Peyer's patch (tissue), 4 donors: Measurements from ENCODE around the gene PRRC2B. TPM values are rescaled to one million over a fixed set of nuclear protein-coding genes. Genes with fewer than 3 reads are reported as not detected.

Source experiments
- DNase-seq, 3 donors: peaks; one replicate each; pipeline ENCODE4 v3.0.0-alpha.2; 2017 to 2019
- H3K27ac ChIP-seq, 4 donors: fragments of 200-600 bp; sonication (generic); one replicate each; pipeline ENCODE4 v1.5.1; 2016 to 2019
- H3K27me3 ChIP-seq, 2 donors: fragments of 200-600 bp; sonication (generic); one replicate each; pipeline ENCODE4 v1.5.1; 2019
- H3K36me3 ChIP-seq, 3 donors: fragments of 200-600 bp; sonication (generic); one replicate each; pipeline ENCODE4 v1.5.1; 2016 to 2019
- H3K4me1 ChIP-seq, 4 donors: fragments of 200-600 bp; sonication (generic); one replicate each; pipeline ENCODE4 v1.5.1; 2016 to 2019
- H3K4me3 ChIP-seq, 4 donors: fragments of 200-600 bp; sonication (generic); 1 replicate in 3 of 4; 2 replicates in 1 of 4; pipeline ENCODE4 v1.5.1; 2016 to 2019; ENCODE audit warnings: mild to moderate bottlenecking in 1 of 4
- H3K9me3 ChIP-seq, 4 donors: fragments of 200-600 bp; sonication (generic); one replicate each; pipeline ENCODE4 v1.5.1; 2016 to 2019; ENCODE audit warnings: mild to moderate bottlenecking in 1 of 4
- CTCF ChIP-seq, 6 experiments: fragments of 450-650 bp in 4 of 6; fragments of 200-600 bp in 2 of 6; sonication (generic) in 1 of 6; IDR thresholded peaks; one replicate each; pipeline ENCODE4 v1.5.1; 2017 to 2019; ENCODE audit warnings: antibody characterized with exemption in 6 of 6, mild to moderate bottlenecking in 3 of 6, moderate library complexity in 1 of 6
- POLR2A ChIP-seq, 2 donors: fragments of 450-650 bp; IDR thresholded peaks; one replicate each; pipeline ENCODE4 v1.5.1; 2017; ENCODE audit warnings: antibody characterized with exemption in 2 of 2, mild to moderate bottlenecking in 2 of 2, moderate library complexity in 2 of 2
- total RNA-seq, 4 donors: library from RNA; depleted of rRNA; stranded (reverse); fragments of >200 nt; gene quantifications; one replicate each; pipeline ENCODE4 v1.1.0, GENCODE V29; 2016

The PRRC2B gene
- total RNA-seq, 4 donors from 2014 or later, result 109 to 174 (median 149) TPM

GRCh38 chr9:131487621-131488031, 93.7 kb downstream of the PRRC2B start:
- Histone ChIP-seq H3K4me1 (no peaks in the 10 kb centered on the region), H3K36me3 (peaks cover 0 to 100% (median 0%) of the 10 kb centered on the region in 3 donors), H3K27ac (no peak overlapping the region), H3K27me3 (no peaks in the 10 kb centered on the region), H3K9me3 (no peaks in the 10 kb centered on the region), H3K4me3 (no peak overlapping the region)
- TF ChIP-seq POLR2A (IDR thresholded peaks at IDR 0.05), result no peak
- no peak for DNase-seq

GRCh38 chr9:131490514-131490913, 96.6 kb downstream of the PRRC2B start:
- peaks cover 0 to 99% (median 0%) of the 10 kb centered on the region in 3 donors for H3K36me3 ChIP-seq

GRCh38 chr9:131491001-131491710, 97.3 kb downstream of the PRRC2B start:
- TF ChIP-seq POLR2A (IDR thresholded peaks at IDR 0.05) (no peak), CTCF (IDR thresholded peaks at IDR 0.05) (no peak)
- Histone ChIP-seq H3K36me3 (peaks cover 0 to 99% (median 0%) of the 10 kb centered on the region in 3 donors), H3K27ac (no peak overlapping the region), H3K9me3 (no peaks in the 10 kb centered on the region), H3K4me3 (no peak overlapping the region), H3K27me3 (no peaks in the 10 kb centered on the region), H3K4me1 (no peaks in the 10 kb centered on the region)
- DNase-seq, result no peak

More at GRCh38 chr9:131490514-131490913, 96.6 kb downstream of the PRRC2B start:
- Histone ChIP-seq H3K4me3 (no peak overlapping the region), H3K27ac (no peak overlapping the region), H3K4me1 (no peaks in the 10 kb centered on the region), H3K27me3 (no peaks in the 10 kb centered on the region), H3K9me3 (no peaks in the 10 kb centered on the region)
- no peak for DNase-seq
- TF ChIP-seq CTCF (IDR thresholded peaks at IDR 0.05) (no peak), POLR2A (IDR thresholded peaks at IDR 0.05) (no peak)

- no peaks in the 10 kb centered on the region for H3K27me3 ChIP-seq
- H3K27ac ChIP-seq, result no peak overlapping the region
- no peak for DNase-seq
- peaks cover 0 to 7% (median 0%) of the 10 kb centered on the region in 4 donors for H3K4me1 ChIP-seq
- no peak overlapping the region for H3K4me3 ChIP-seq
- TF ChIP-seq POLR2A (IDR thresholded peaks at IDR 0.05), result no peak
- TF ChIP-seq CTCF (IDR thresholded peaks at IDR 0.05), result no peak
- no peaks in the 10 kb centered on the region for H3K9me3 ChIP-seq
- H3K36me3 ChIP-seq, result peaks cover 0 to 99% (median 0%) of the 10 kb centered on the region in 3 donors
Measured at GRCh38 chr9:131492070-131492469, 98.2 kb downstream of the PRRC2B start.

GRCh38 chr9:131494296-131494870, 100.5 kb downstream of the PRRC2B start:
- Histone ChIP-seq H3K36me3 (peaks cover 0 to 98% (median 0%) of the 10 kb centered on the region in 3 donors), H3K4me1 (peaks cover 0 to 7% (median 0%) of the 10 kb centered on the region in 4 donors)
- DNase-seq, result no peak

More at GRCh38 chr9:131494296-131494870, 100.5 kb downstream of the PRRC2B start:
- TF ChIP-seq POLR2A (IDR thresholded peaks at IDR 0.05), result no peak
- no peak for TF ChIP-seq CTCF (IDR thresholded peaks at IDR 0.05)
- H3K4me3 ChIP-seq, result no peak overlapping the region
- H3K9me3 ChIP-seq, result no peaks in the 10 kb centered on the region
- no peaks in the 10 kb centered on the region for H3K27me3 ChIP-seq
- no peak overlapping the region for H3K27ac ChIP-seq
